DMS 273 treated with DMSO at 0.1 percent for 48 hours (cell line): ENCODE measurements around the gene DCAF7.

Experiments
- DNase-seq: peaks from one replicate; lab custom pipeline; 2025; lab: John Stamatoyannopoulos, UW

The DCAF7 gene

DNA sequence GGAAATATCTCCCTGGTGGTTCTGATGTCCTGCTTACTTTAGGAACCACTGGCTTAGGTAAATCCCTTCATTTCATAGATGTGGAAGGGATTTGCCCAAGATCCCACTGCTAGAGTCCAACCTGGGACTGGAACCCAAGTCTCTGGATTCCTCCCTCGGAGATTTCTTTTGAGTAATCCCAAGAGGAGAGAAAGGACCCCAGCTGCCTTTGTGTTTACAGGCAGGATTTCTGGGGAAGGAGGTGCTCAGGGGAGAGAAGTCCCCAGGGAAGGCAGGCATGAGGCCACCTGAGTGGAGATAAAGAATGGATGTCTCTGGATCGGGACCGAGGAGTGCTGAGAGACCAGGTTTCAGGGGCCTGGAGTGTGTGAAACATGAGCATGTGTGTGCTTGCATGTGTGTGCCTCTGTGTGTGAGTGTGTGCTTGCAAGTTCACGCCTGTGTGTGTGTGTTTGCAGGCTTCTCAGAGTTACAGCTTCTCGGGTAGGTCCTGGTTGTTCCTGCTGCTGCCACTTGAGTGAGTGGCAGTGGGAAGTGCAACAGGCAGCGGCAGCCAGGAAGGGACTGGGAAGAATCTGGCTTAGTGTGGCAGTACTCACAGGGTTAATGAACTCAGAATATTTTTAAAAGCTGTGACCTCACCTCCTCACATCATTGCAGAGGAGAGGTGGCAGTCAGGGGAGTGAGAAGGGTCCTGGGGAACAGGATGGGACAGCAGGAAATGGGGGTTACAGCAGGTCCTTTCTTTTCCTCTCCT, 24.9 kb upstream of the DCAF7 start:
- no peak for DNase-seq

- no peak for DNase-seq
Observed at GRCh38 chr17:63526861-63527260, 23.4 kb upstream of the DCAF7 start.

GRCh38 chr17:63528183-63528582, 22.1 kb upstream of the DCAF7 start:
- no peak for DNase-seq

- DNase-seq = peak; percentile 43
Observed at GRCh38 chr17:63529711-63530556, 20.3 kb upstream of the DCAF7 start.

DNA sequence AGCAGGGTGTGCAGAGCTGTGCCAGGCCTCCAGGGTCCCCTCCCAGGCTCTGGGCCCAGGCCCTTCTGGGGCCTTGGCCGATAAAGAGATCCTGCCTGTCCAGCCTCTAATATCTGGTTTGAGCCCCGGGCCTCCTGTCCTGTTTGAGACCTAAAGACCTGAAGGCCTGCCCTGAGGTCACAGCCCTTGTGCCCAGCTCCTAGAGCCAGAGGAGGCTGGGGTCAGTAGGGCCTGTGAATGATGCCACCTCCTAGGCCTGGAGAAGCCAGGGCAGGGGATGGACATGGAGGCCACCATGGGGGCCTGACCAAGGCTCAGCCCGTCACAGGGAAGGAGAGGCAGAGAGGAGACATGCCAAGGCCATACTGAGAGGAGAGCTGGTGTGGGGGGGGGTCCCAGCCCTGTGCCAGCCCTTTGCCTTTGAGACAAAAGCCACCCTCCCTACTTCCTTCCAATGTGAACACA, 19.7 kb upstream of the DCAF7 start:
- DNase-seq = no peak

- no peak for DNase-seq
Observed at GRCh38 chr17:63531022-63531965, 19.0 kb upstream of the DCAF7 start.

DNA sequence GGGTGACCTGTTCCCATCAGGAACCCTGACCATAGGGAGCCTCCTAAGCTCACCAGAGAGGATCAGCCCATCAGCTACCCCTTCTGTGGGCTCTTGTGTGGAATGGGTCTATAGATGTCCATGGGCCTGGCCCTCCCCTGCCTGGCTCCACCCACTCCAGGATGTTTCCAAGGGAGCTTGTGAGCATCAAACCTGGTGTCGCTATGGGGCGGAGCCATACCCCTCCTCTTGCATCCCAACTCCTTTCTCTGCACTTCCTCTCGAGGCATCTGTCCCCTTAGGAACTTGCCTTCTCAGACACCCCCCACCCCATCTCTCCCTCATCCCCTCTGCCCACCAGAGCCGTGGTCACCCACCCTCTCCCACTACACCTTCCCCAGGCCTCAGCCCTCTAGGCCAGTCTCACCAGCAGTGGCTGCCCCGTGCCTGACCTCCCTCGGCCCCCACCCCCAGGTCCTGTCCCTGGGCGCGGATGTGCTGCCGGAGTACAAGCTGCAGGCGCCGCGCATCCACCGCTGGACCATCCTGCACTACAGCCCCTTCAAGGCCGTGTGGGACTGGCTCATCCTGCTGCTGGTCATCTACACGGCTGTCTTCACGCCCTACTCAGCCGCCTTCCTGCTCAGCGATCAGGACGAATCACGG, 16.7 kb upstream of the DCAF7 start:
- no peak for DNase-seq

- no peak for DNase-seq
Observed at GRCh38 chr17:63534078-63534570, 16.2 kb upstream of the DCAF7 start.

GRCh38 chr17:63534816-63535455, 15.3 kb upstream of the DCAF7 start:
- no peak for DNase-seq

DNA sequence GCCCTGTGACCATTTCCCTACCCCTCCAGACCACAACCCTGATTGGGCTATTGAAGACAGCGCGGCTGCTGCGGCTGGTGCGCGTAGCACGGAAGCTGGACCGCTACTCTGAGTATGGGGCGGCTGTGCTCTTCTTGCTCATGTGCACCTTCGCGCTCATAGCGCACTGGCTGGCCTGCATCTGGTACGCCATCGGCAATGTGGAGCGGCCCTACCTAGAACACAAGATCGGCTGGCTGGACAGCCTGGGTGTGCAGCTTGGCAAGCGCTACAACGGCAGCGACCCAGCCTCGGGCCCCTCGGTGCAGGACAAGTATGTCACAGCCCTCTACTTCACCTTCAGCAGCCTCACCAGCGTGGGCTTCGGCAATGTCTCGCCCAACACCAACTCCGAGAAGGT, 14.6 kb upstream of the DCAF7 start:
- DNase-seq = no peak

GRCh38 chr17:63537001-63537400, 13.3 kb upstream of the DCAF7 start:
- no peak for DNase-seq

DNA sequence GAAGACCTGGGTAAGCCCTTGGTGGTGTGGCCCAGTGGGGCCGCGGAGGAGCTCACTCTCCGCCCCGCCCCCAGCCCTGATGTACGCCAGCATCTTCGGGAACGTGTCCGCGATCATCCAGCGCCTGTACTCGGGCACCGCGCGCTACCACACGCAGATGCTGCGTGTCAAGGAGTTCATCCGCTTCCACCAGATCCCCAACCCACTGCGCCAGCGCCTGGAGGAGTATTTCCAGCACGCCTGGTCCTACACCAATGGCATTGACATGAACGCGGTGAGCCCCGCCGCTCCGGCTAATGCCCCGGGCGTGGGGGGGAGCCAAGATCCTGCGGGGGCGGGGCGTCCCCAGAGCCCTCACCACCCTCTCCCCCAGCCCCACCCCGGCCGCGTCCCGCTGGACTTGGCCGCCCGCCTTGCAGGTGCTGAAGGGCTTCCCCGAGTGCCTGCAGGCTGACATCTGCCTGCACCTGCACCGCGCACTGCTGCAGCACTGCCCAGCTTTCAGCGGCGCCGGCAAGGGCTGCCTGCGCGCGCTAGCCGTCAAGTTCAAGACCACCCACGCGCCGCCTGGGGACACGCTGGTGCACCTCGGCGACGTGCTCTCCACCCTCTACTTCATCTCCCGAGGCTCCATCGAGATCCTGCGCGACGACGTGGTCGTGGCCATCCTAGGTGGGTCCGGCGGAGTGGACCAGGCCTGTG, 12.1 kb upstream of the DCAF7 start:
- no peak for DNase-seq

GRCh38 chr17:63538693-63539595, 11.3 kb upstream of the DCAF7 start:
- no peak for DNase-seq

GRCh38 chr17:63540590-63540989, 9.7 kb upstream of the DCAF7 start:
- no peak for DNase-seq

- DNase-seq = no peak
Observed at GRCh38 chr17:63542218-63542545, 8.1 kb upstream of the DCAF7 start.

GRCh38 chr17:63542942-63543821, 7.1 kb upstream of the DCAF7 start:
- DNase-seq = no peak

DNA sequence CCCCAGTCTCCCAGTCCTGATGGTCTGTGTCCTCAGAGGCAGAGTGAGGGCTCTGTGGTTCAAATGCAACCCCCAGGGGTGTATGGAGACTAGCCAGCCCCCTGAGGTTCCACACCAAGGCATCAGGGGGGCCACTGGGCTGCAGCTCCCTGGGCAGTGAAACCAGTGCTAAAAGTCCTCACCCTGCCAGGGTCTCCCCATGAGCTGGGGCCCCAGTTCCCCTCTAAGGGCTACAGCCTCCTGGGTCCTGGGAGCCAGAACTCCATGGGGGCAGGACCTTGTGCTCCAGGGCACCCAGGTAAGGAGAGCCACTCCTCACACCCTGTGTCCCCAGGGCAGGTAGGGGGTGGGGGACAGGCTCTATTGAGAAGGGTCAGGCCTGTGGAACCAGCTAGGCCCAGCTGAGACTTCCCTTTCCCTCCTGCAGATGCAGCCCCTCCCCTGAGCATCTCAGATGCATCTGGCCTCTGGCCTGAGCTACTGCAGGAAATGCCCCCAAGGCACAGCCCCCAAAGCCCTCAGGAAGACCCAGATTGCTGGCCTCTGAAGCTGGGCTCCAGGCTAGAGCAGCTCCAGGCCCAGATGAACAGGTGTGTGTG, 6.4 kb upstream of the DCAF7 start:
- no peak for DNase-seq
